Measurements from ENCODE around the gene ZCCHC14. TPM values are rescaled to one million over a fixed set of nuclear protein-coding genes. Genes with fewer than 3 reads are reported as not detected.
"Not testable (repeated sequence)": the region's sequence is repeated elsewhere in the genome, so short reads cannot be mapped to it uniquely, and the experiment has no call there.

Gene ZCCHC14
- total RNA-seq, 1 donor from 2014 or later, result 19.2 TPM

- no peak for DNase-seq
These were observed 111.9 kb downstream of the ZCCHC14 start for GRCh38 chr16:87380881-87381280.

DNA sequence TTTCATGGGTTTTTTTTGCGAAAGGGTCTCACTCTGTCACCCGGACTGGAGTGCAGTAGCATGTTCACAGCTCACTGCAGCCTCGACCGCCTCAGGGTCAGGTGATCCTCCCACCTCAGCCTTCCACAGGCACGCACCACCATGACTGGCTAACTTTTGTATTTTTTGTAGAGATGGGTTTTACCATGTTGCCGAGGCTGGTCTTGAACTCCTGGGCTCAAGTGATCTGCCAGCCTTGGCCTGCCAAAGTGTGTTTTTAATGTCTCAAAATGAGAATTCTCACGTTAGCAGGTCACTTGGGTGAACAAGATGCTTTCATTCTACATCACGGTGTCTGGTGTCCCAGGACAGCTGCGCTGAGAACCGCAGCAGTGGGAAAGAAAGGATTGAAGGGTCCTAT lies 112.4 kb downstream of the ZCCHC14 start:
- no peak for DNase-seq

GRCh38 chr16:87379312-87379752 lies 113.5 kb downstream of the ZCCHC14 start:
- DNase-seq, result not testable (repeated sequence)

DNA sequence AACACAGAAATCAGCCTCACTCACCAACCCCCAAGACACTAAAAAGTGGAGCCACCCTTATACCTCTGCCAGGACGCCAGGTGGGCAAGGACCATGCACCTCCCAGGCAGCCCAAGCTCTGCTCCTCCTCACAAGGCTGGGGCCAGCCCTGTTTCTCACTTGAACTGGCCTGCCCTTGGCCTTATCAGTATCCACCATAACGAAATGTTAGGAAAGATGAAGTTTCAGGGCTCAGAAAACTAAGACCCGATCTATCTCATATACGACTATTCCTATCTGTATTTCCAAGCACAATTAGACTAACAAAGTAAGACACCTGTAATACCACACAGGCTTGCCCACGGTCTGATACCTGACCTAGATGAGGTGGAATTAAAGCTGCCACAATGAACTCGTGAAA lies 116.2 kb downstream of the ZCCHC14 start:
- no peak for DNase-seq

- DNase-seq, result no peak
These were observed 117.2 kb downstream of the ZCCHC14 start for GRCh38 chr16:87375426-87376135.

DNA sequence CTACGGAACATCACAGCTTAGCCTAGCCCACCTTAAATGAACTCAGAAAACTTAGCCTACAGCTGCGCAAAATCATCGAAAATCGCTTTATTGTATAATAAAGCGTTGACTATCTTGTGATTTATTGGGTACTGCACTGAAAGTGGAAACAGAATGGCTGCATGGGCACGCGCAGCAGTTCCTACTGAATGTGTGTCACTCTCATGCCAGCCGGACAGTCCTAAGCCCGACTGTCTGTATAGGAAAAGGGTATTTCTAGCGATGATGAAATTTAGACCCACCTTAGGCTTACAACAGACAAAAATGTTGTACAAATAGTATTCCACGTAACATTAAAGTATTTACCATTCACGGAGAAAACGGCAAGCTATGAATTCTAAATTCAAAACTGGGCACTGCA lies 118.5 kb downstream of the ZCCHC14 start:
- no peak for DNase-seq

DNA sequence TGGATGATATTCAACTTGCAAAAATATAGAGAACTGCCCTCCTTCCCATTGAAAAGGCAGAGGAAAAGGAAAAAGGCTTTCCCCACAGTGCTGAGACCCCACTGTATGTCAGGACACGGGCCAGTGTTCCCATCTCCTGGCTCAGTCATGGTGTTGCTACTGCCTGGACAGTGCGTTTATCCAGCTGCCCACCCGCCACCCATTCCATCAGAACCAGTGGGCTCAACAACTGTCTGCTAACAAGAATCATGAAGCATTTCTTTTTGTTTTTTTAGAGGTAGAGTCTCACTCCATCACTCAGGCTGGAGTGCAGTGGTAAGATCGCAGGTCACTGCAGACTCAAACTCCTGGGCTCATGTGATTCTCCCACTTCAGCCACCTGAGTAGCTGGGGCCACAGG lies 120.5 kb downstream of the ZCCHC14 start:
- DNase-seq, result no peak

- DNase-seq, result no peak
These were observed 121.5 kb downstream of the ZCCHC14 start for GRCh38 chr16:87371261-87371866.

DNA sequence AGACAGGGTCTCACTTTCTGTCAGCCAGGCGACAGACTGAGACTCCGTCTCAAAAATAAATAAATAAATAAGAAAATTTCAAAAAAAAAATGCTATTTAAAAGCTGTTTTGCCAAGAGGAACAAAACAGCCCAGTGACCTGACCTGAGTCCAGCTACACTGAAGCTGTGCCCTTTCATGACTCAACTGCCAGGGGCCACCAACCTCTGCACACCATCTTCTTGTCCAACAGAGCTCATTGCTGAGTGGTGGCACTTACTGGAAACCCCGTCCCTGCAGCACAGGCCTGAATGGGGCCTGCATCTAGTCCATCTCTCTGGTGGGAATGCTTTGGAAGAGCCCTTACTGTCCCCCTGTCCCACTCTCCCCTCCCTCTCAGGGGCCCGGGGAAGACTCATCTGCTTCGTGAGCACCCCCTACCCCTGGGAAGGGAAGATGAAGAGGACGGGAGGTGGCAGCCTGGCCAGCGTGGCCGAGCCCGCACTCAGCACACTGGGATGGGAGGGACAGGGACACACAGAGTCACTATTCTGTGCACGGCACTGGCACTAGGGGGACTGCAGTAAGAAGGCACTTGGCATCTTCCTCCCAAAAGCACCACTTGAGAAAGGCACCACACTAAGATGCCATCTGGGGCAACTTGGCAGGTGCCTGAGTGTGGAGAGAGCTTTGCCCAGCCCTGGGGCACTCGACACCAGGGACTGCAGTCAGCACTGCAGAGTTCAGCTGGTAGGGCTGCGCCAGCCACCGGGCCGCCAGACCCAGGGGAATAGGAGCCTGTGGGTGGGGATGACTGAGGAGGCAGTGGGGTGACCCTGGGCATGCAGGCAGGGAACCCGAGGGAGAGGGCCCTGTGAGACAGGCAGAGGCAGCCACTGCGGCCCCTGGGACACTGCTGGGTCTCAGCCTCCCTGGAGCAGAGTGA lies 122.8 kb downstream of the ZCCHC14 start:
- DNase-seq, result no peak

- no peak for DNase-seq
These were observed 123.6 kb downstream of the ZCCHC14 start for GRCh38 chr16:87369117-87369765.

GRCh38 chr16:87368029-87368770 lies 124.6 kb downstream of the ZCCHC14 start:
- DNase-seq, result no peak

DNA sequence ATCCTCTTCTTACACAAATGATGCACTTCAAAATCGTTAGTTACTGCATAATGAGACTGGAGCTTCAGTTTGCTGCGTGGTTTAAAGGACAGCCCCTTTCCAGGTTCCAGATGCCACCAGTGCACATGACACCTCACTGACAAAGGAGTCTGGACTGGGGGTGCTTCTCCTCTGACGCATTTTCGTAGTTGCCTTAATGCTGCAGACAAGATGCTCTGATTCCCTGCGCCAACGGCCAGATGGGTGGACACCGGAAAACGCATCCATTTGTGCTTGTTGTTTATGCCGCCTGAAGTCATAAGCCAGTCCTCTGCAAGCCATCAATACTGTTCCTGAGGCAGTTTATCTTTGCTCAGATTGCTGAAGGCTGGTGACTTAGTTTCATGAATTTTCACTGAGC lies 125.3 kb downstream of the ZCCHC14 start:
- no peak for DNase-seq

GRCh38 chr16:87366930-87367329 lies 125.9 kb downstream of the ZCCHC14 start:
- DNase-seq, result no peak

- DNase-seq, result no peak
These were observed 126.5 kb downstream of the ZCCHC14 start for GRCh38 chr16:87366288-87366687.

- DNase-seq, result no peak
These were observed 127.7 kb downstream of the ZCCHC14 start for GRCh38 chr16:87365021-87365713.

- DNase-seq, result no peak
These were observed 128.9 kb downstream of the ZCCHC14 start for GRCh38 chr16:87363771-87364455.

DNA sequence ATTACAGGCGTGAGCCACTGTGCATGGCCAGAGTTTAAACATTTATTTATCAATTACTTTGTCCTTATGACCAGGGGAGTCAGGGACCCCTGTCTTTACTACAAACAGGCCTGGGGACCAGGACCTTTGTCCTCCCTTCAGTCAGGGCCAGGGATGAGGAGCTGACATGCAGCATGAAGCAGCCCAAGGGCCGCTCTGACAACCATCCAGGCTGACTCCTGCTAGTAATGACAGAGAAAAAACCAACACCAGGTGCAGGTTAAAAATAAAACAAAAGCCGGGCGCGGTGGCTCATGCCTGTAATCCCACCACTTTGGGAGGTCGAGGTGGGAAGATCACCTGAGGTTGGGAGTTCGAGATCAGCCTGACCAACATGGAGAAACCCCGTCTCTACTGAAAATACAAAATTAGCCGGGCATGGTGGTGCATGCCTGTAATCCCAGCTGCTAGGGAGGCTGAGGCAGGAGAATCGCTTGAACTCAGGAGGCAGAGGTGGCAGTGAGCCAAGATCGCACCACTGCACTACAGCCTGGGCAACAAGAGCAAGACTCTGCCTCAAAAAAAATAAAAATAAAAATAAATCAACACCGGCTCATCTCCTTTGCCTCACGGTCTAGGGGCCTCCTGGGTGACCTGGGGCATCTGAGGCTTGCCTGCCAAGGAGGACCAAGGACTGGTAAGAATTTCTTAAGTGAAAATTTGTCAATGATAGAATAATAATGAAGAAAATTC lies 129.8 kb downstream of the ZCCHC14 start:
- DNase-seq, result not testable (repeated sequence)

GRCh38 chr16:87361916-87362619 lies 130.8 kb downstream of the ZCCHC14 start:
- DNase-seq, result no peak
